OCI-LY1 (cell line): Measurements from ENCODE around the gene GRID2.

ENCODE experiments used
- EZH2 ChIP-seq: fragments of 200-600 bp; sonication (generic), shearing (Covaris generic); IDR thresholded peaks from 2 replicates; pipeline ENCODE4 v1.8.0; 2017; ENCODE audit warnings: borderline replicate concordance, mixed run types, mild to moderate bottlenecking, antibody characterized with exemption, low read length, moderate library complexity, mixed read lengths
- TF ChIP-seq, protein P1 (sequence below): fragments of 200-600 bp; sonication (generic), shearing (Covaris generic); IDR thresholded peaks from 2 replicates; pipeline ENCODE4 v1.5.1; 2017; ENCODE audit warnings: mild to moderate bottlenecking, antibody characterized with exemption, low read length, moderate library complexity, mixed read lengths

DNA sequence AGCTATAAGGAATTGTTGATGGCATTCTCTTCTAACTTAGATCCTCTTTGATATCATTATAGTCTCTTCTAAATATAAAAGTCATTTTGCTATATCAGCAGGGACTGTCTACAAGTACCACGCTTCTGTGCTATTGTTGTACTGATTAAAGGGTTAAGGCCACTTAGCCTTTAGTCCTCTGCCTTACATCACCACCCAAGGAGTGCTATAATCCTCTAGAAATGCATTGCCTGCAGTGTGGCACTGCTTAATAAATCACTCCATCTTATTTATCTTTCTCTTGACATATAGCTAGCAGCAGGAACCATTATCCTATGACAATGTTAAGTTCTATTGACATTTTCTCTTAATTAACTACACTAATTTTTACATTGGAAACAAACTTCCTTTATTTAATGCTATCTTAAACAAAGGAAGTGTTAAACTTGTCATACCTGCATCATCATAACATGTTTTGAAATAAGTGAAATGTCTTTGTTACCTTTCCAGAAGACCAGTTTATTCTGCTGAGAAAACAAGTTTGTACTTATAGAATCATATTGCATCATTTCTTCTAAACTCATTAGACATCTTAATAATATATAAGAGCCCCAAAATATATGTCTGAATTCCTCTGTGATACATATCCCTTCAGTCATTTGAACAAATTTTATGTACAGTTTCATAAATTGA, 1163.9 kb downstream of the GRID2 start:
- TF ChIP-seq, protein P1, sequence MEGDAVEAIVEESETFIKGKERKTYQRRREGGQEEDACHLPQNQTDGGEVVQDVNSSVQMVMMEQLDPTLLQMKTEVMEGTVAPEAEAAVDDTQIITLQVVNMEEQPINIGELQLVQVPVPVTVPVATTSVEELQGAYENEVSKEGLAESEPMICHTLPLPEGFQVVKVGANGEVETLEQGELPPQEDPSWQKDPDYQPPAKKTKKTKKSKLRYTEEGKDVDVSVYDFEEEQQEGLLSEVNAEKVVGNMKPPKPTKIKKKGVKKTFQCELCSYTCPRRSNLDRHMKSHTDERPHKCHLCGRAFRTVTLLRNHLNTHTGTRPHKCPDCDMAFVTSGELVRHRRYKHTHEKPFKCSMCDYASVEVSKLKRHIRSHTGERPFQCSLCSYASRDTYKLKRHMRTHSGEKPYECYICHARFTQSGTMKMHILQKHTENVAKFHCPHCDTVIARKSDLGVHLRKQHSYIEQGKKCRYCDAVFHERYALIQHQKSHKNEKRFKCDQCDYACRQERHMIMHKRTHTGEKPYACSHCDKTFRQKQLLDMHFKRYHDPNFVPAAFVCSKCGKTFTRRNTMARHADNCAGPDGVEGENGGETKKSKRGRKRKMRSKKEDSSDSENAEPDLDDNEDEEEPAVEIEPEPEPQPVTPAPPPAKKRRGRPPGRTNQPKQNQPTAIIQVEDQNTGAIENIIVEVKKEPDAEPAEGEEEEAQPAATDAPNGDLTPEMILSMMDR, result no peak
- no peak for TF ChIP-seq EZH2
